H9 (cell line): ENCODE data around the gene PFKFB2. TPM values are rescaled to one million over a fixed set of nuclear protein-coding genes. Genes with fewer than 3 reads are reported as not detected.

Experiments
- DNase-seq: peaks from one replicate; pipeline ENCODE4 v3.0.0-alpha.2; 2017
- H2AFZ ChIP-seq: one replicate; pipeline ENCODE4 v1.6.1; 2013; ENCODE audit warnings: mild to moderate bottlenecking, low read length, control low read depth, moderate library complexity
- H2AK5ac ChIP-seq: 2 replicates; pipeline ENCODE4 v1.6.1; 2013; ENCODE audit warnings: low read length, control low read depth, mixed read lengths; ENCODE audit not compliant: insufficient read length
- H2BK120ac ChIP-seq: one replicate; pipeline ENCODE4 v1.6.1; 2013; ENCODE audit warnings: low read depth, mild to moderate bottlenecking, low read length, control low read depth, inconsistent platforms; ENCODE audit not compliant: poor library complexity, severe bottlenecking
- H2BK12ac ChIP-seq: 2 replicates; pipeline ENCODE4 v1.6.1; 2013; ENCODE audit warnings: low read length, control low read depth, mixed read lengths, low read depth; ENCODE audit not compliant: insufficient read length
- H2BK15ac ChIP-seq: 2 replicates; pipeline ENCODE4 v1.6.1; 2013; ENCODE audit warnings: low read depth, low read length, control low read depth
- H2BK20ac ChIP-seq: one replicate; pipeline ENCODE4 v1.6.1; 2013; ENCODE audit warnings: low read depth, mild to moderate bottlenecking, low read length, control low read depth, inconsistent platforms; ENCODE audit not compliant: poor library complexity, severe bottlenecking
- H2BK5ac ChIP-seq: 2 replicates; pipeline ENCODE4 v1.6.1; 2013; ENCODE audit warnings: low read length, control low read depth, mixed read lengths; ENCODE audit not compliant: insufficient read length
- H3K14ac ChIP-seq: 2 replicates; pipeline ENCODE4 v1.6.1; 2013; ENCODE audit warnings: low read length, control low read depth; ENCODE audit not compliant: insufficient read depth
- H3K18ac ChIP-seq: 2 replicates; pipeline ENCODE4 v1.6.1; 2013; ENCODE audit warnings: low read depth, mild to moderate bottlenecking, mixed read lengths, low read length, control low read depth; ENCODE audit not compliant: insufficient read length
- H3K23ac ChIP-seq: 2 replicates; pipeline ENCODE4 v1.6.1; 2013; ENCODE audit warnings: low read length, control low read depth, mixed read lengths, low read depth; ENCODE audit not compliant: insufficient read length
- H3K23me2 ChIP-seq: 2 replicates; pipeline ENCODE4 v1.6.1; 2013; ENCODE audit warnings: low read depth, mild to moderate bottlenecking, mixed read lengths, low read length, control low read depth; ENCODE audit not compliant: insufficient read length, poor library complexity, severe bottlenecking
- H3K27ac ChIP-seq: 2 replicates; pipeline ENCODE4 v1.5.1; 2013; ENCODE audit warnings: low read length, control low read depth, mixed read lengths, low read depth; ENCODE audit not compliant: insufficient read length
- H3K27me3 ChIP-seq: 2 replicates; pipeline ENCODE4 v1.6.1; 2013; ENCODE audit warnings: low read length, control low read depth, inconsistent platforms; ENCODE audit not compliant: insufficient read depth
- H3K4ac ChIP-seq: 2 replicates; pipeline ENCODE4 v1.6.1; 2013; ENCODE audit warnings: low read depth, mild to moderate bottlenecking, control low read depth, inconsistent platforms, low read length, moderate library complexity
- H3K4me1 ChIP-seq: 2 replicates; pipeline ENCODE4 v1.6.1; 2013; ENCODE audit warnings: low read length, control low read depth, inconsistent platforms; ENCODE audit not compliant: insufficient read depth
- H3K4me2 ChIP-seq: 2 replicates; pipeline ENCODE4 v1.6.1; 2013; ENCODE audit warnings: low read length, control low read depth, mixed read lengths; ENCODE audit not compliant: insufficient read length, insufficient read depth
- H3K56ac ChIP-seq: 2 replicates; pipeline ENCODE4 v1.6.1; 2013; ENCODE audit warnings: low read depth, mild to moderate bottlenecking, mixed read lengths, low read length, control low read depth; ENCODE audit not compliant: insufficient read length
- H3K79me1 ChIP-seq: 2 replicates; pipeline ENCODE4 v1.6.1; 2013; ENCODE audit warnings: low read depth, mild to moderate bottlenecking, moderate library complexity, low read length, control low read depth, inconsistent platforms; ENCODE audit not compliant: insufficient read depth, poor library complexity, severe bottlenecking
- H3K79me2 ChIP-seq: 2 replicates; pipeline ENCODE4 v1.6.1; 2013; ENCODE audit warnings: low read length, control low read depth, inconsistent platforms; ENCODE audit not compliant: insufficient read depth
- H3K9ac ChIP-seq: 2 replicates; pipeline ENCODE4 v1.6.1; 2013; ENCODE audit warnings: low read length, control low read depth, mixed read lengths; ENCODE audit not compliant: insufficient read length; ENCODE audit errors: extremely low read depth
- H3K9me3 ChIP-seq: one replicate; pipeline ENCODE4 v1.6.1; 2013; ENCODE audit warnings: low read depth, low read length, inconsistent platforms; ENCODE audit not compliant: control insufficient read depth
- H3T11ph ChIP-seq: one replicate; pipeline ENCODE4 v1.6.1; 2013; ENCODE audit warnings: mild to moderate bottlenecking, low read length, control low read depth, inconsistent platforms
- H4K20me1 ChIP-seq: one replicate; pipeline ENCODE4 v1.6.1; 2013; ENCODE audit not compliant: control insufficient read depth, insufficient read length, insufficient read depth
- H4K5ac ChIP-seq: 2 replicates; pipeline ENCODE4 v1.6.1; 2013; ENCODE audit warnings: low read depth, mild to moderate bottlenecking, mixed read lengths, low read length, control low read depth; ENCODE audit not compliant: insufficient read length
- H4K8ac ChIP-seq: replicated peaks from 2 replicates; pipeline ENCODE4 v1.6.1; 2013; ENCODE audit warnings: low read length, control low read depth, mixed read lengths, low read depth; ENCODE audit not compliant: insufficient read length
- H4K91ac ChIP-seq: 2 replicates; pipeline ENCODE4 v1.6.1; 2013; ENCODE audit warnings: low read depth, mild to moderate bottlenecking, moderate library complexity, mixed read lengths, low read length, control low read depth; ENCODE audit not compliant: insufficient read length
- H3K27ac Mint-ChIP-seq, 3 experiments: 2 replicates in 2 of 3; 3 replicates in 1 of 3; pipeline ENCODE4 v1.8.0; 2020 to 2021; ENCODE audit warnings: mixed read lengths in 3 of 3, mild to moderate bottlenecking in 1 of 3, moderate library complexity in 1 of 3
- H3K27me3 Mint-ChIP-seq: 2 replicates; pipeline ENCODE4 v1.8.0; 2021; ENCODE audit warnings: low read depth, mild to moderate bottlenecking, moderate library complexity, mixed read lengths
- H3K36me3 Mint-ChIP-seq, 3 experiments: 2 replicates in 2 of 3; 3 replicates in 1 of 3; pipeline ENCODE4 v1.8.0; 2020 to 2021; ENCODE audit warnings: low read depth in 3 of 3, mixed read lengths in 3 of 3; ENCODE audit not compliant: insufficient read depth in 1 of 3
- H3K4me1 Mint-ChIP-seq, 2 experiments: 2 replicates each; pipeline ENCODE4 v1.8.0; 2020; ENCODE audit warnings: mixed read lengths in 2 of 2
- H3K4me3 Mint-ChIP-seq, 2 experiments: 2 replicates in 1 of 2; 3 replicates in 1 of 2; pipeline ENCODE4 v1.8.0; 2020 to 2021; ENCODE audit warnings: mild to moderate bottlenecking in 2 of 2, mixed read lengths in 2 of 2, moderate library complexity in 1 of 2
- H3K9me3 Mint-ChIP-seq, 2 experiments: 2 replicates in 1 of 2; 3 replicates in 1 of 2; pipeline ENCODE4 v1.8.0; 2020; ENCODE audit warnings: mild to moderate bottlenecking in 2 of 2, mixed read lengths in 2 of 2, moderate library complexity in 1 of 2
- CTCF ChIP-seq: fragments of 200-600 bp; sonication (generic); conservative IDR thresholded peaks from 3 replicates; pipeline ENCODE4 v1.8.0; 2021; ENCODE audit warnings: antibody characterized with exemption, mild to moderate bottlenecking
- WGBS: extraction: QIAGEN DNeasy Blood & Tissue Kit; methylation state at CpG from one replicate; pipeline ENCODE4 v1.1.7; 2013; ENCODE audit warnings: missing lambda C conversion rate, low lambda C conversion rate, mixed read lengths; ENCODE audit not compliant: insufficient read length; ENCODE audit errors: extremely low coverage; 5-methylcytosine and 5-hydroxymethylcytosine counted together
- total RNA-seq: library from RNA; stranded (reverse); gene quantifications from 2 replicates; pipeline ENCODE4 v1.2.1, GENCODE V29; 2021

PFKFB2 gene
- total RNA-seq, 1 experiment from 2014 or later, result 14.6 TPM

- no peak overlapping the region for H2BK20ac ChIP-seq
- H3K79me2 ChIP-seq, result no peaks in the 10 kb centered on the region
- no peaks in the 10 kb centered on the region for H3K27me3 ChIP-seq
- H4K5ac ChIP-seq, result no peak overlapping the region
- no peaks in the 10 kb centered on the region for H3K4me1 ChIP-seq
- no peaks in the 10 kb centered on the region for H3K23me2 ChIP-seq
- H3K9ac ChIP-seq, result no peak overlapping the region
- no peak overlapping the region for H3K18ac ChIP-seq
- H2BK15ac ChIP-seq, result no peak overlapping the region
- no peak overlapping the region for H3T11ph ChIP-seq
- H3K4me2 ChIP-seq, result no peak overlapping the region
- no peak overlapping the region for H3K14ac ChIP-seq
- no peak overlapping the region for H3K4ac ChIP-seq
- no peak overlapping the region for H3K23ac ChIP-seq
- DNase-seq, result no peak
- no peaks in the 10 kb centered on the region for H3K9me3 ChIP-seq
- no peaks in the 10 kb centered on the region for H4K20me1 ChIP-seq
- no peak for TF ChIP-seq CTCF
- no CpG with 5 or more reads among the region's 5 CpGs for WGBS
- H3K4me1 Mint-ChIP-seq, result peaks cover 19 to 20% of the 10 kb centered on the region in 2 experiments
- H2BK120ac ChIP-seq, result no peak overlapping the region
- no peak overlapping the region for H4K8ac ChIP-seq
- H3K9me3 Mint-ChIP-seq, result no peaks in the 10 kb centered on the region
- H3K27me3 Mint-ChIP-seq, result peaks cover 10% of the 10 kb centered on the region
- no peak overlapping the region for H2AK5ac ChIP-seq
- no peak overlapping the region for H2BK5ac ChIP-seq
- H3K4me3 Mint-ChIP-seq, result no peak overlapping the region
- no peak overlapping the region for H3K27ac Mint-ChIP-seq
- H3K36me3 Mint-ChIP-seq, result no peaks in the 10 kb centered on the region
- no peak overlapping the region for H2BK12ac ChIP-seq
- no peaks in the 10 kb centered on the region for H3K79me1 ChIP-seq
- no peak overlapping the region for H3K27ac ChIP-seq
- H4K91ac ChIP-seq, result no peak overlapping the region
- no peak overlapping the region for H3K56ac ChIP-seq
- H2AFZ ChIP-seq, result no peak overlapping the region
Measured at GRCh38 chr1:207007352-207008033, 45.6 kb upstream of the PFKFB2 start.
